Measurements from ENCODE around the gene CCT3.

DNA sequence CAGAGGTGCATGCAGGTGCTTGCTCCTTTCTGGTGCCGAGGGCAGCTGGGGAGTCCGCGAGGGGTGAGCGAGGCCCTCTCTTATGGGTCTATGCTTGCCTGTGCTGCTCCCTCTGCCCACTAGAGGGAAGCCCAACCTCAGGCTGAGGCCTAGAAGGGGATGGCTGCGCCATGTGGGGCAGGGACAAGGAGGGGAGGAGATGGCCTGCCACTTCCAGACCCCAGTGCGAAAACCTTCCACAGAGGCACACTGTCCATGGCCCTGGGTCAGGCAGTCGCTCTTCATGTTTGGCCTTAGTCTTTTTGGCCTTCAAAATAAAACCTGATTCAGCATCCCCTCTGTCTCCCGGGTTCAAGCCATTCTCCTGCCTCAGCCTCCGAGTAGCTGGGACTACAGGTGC lies 44.9 kb upstream of the CCT3 start:
- no peak for TF ChIP-seq POLR2AphosphoS5 (IDR thresholded peaks at IDR 0.05)
- no peak for TF ChIP-seq POLR2A (IDR thresholded peaks at IDR 0.05)
